GM19193 (cell line): ENCODE data around the gene SSC5D.

ENCODE experiments used
- POLR2A ChIP-seq: IDR thresholded peaks from 4 replicates; pipeline ENCODE4 v1.6.1; 2011; ENCODE audit not compliant: insufficient read depth, insufficient read length; ENCODE audit errors: extremely low read depth

The SSC5D gene

GRCh38 chr19:55477905-55478304, 10.3 kb upstream of the SSC5D start:
- TF ChIP-seq POLR2A, result no peak

- TF ChIP-seq POLR2A, result no peak
Observed at GRCh38 chr19:55478364-55478763, 9.9 kb upstream of the SSC5D start.

- TF ChIP-seq POLR2A, result no peak
Observed at GRCh38 chr19:55479045-55479444, 9.2 kb upstream of the SSC5D start.

GRCh38 chr19:55479451-55480230, 8.6 kb upstream of the SSC5D start:
- no peak for TF ChIP-seq POLR2A

- TF ChIP-seq POLR2A, result no peak
Observed at GRCh38 chr19:55481148-55481793, 7.0 kb upstream of the SSC5D start.

GRCh38 chr19:55481794-55482155, 6.5 kb upstream of the SSC5D start:
- no peak for TF ChIP-seq POLR2A

GRCh38 chr19:55482156-55482961, 5.9 kb upstream of the SSC5D start:
- TF ChIP-seq POLR2A, result no peak

GRCh38 chr19:55482967-55483705, 5.1 kb upstream of the SSC5D start:
- no peak for TF ChIP-seq POLR2A

- TF ChIP-seq POLR2A, result no peak
Observed at GRCh38 chr19:55483706-55484592, 4.3 kb upstream of the SSC5D start.

GRCh38 chr19:55484593-55485438, 3.4 kb upstream of the SSC5D start, which contains the start of gene NAT14:
Gene NAT14 (plus strand): TSS chr19:55485188. CDS start chr19:55485709, 521 bp downstream.
- TF ChIP-seq POLR2A, result peak; percentile 24

- TF ChIP-seq POLR2A, result no peak
Observed at GRCh38 chr19:55485439-55486011, 2.7 kb upstream of the SSC5D start.
